Globus pallidus (tissue), 1 donor: ENCODE results near the gene ZER1.
"Not testable (repeated sequence)": the region's sequence is repeated elsewhere in the genome, so short reads cannot be mapped to it uniquely, and the experiment has no call there.

Source experiments
- DNase-seq: peaks from one replicate; pipeline ENCODE4 v3.0.0-alpha.2; 2015; ENCODE audit warnings: low spot score

The ZER1 gene

DNA sequence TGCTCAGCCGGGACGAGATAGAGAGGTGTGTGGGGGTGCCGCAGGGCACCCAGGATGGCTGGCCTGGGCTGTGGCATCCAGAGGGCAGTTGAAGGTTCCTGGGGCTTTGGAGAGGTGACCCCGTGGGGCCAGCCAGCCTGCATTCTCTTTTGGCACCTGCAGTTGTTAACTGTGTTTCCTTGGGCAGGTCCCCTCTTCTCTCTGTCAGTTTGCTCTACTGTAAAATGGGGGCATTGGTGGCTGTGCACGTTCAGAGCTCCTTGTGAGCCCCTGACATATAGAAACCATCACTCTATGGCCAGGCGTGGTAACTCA is 56.3 kb downstream of the ZER1 start:
- no peak for DNase-seq

DNA sequence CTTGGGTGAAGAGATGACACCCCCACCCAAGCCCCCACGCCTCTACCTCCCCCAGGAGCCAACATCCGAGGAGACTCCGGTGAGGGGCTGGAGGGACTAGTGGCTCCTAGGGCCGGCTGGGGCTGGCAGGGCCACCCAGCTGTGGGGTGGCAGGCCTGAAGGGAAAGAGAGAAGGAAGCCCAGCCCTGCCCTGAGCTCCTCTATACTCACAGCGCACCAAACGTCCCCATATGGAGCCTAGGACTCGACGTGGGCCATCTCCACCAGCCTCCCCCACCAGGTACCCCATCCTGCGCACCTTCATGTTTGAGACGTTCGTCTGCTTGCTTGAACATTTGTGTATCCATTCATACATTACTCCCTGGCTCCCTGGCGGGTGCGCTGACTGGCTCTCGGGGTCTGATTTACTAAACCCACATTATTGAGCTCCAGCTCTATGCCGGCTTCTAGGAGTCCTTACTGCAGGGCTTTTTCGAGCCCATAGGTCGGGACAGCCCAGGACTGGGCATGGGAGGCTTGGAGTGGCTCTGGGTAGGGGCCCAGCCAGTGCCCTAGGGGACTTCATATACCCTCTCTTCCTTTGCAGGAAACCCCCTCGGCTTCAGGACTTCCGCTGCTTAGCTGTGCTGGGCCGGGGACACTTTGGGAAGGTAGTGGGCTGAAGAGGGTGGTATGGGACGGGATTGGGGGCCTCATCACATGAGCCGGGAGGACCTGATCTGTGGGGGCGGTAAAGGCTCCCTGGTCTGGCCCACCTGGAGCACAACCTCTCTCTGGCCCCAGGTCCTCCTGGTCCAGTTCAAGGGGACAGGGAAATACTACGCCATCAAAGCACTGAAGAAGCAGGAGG is 56.9 kb downstream of the ZER1 start:
- no peak for DNase-seq

- no peak for DNase-seq
These were observed 57.7 kb downstream of the ZER1 start for GRCh38 chr9:128713941-128714573.

- no peak for DNase-seq
These were observed 58.3 kb downstream of the ZER1 start for GRCh38 chr9:128713411-128713780.

- DNase-seq, result no peak
These were observed 59.0 kb downstream of the ZER1 start for GRCh38 chr9:128712451-128713410.

- DNase-seq, result no peak
These were observed 64.3 kb downstream of the ZER1 start for GRCh38 chr9:128707446-128707845.

DNA sequence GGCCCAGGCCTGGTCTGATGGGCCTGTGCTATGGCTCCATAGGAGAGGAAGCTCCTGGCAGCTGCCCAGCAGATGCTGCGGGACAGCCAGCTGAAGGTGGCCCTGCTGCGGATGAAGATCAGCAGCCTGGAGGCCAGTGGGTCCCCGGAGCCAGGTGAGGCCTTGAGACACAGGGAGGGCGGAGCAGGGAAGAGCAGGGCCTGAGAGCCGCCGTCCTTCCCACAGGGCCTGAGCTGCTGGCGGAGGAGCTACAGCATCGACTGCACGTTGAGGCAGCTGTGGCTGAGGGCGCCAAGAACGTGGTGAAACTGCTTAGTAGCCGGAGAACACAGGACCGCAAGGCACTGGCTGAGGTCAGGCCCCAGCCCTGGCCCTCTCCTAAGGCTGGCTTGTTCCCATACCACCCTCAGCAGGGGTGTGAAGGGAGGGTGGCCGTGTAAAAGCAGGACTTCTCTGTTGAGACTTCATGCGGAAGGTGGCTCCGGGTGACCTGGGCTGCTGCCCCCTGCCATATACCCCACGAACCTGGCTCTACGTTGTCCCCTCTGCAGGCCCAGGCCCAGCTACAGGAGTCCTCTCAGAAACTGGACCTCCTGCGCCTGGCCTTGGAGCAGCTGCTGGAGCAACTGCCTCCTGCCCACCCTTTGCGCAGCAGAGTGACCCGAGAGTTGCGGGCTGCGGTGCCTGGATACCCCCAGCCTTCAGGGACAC is 64.9 kb downstream of the ZER1 start:
- no peak for DNase-seq

GRCh38 chr9:128706045-128706444 is 65.7 kb downstream of the ZER1 start:
- DNase-seq, result no peak

- no peak for DNase-seq
These were observed 66.4 kb downstream of the ZER1 start for GRCh38 chr9:128705051-128705965.

DNA sequence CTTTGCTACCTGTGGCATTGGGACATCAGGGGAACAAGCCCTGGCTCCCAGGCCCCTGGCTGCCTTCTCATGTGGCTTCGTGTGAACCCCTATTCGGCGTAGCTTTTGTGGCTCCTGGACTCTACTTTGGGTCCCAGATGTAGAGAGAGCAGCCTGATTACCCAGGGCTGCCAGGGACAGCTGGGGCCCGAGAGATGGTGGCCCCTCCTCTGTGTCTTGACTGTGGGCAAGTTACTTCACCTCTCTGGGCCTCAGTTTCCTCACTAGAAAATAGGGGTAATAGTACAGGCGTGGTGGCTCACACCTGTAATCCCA is 67.4 kb downstream of the ZER1 start:
- DNase-seq, result no peak

- DNase-seq, result no peak
These were observed 67.9 kb downstream of the ZER1 start for GRCh38 chr9:128703616-128704355.

GRCh38 chr9:128702949-128703615 is 68.6 kb downstream of the ZER1 start:
- DNase-seq, result no peak

GRCh38 chr9:128702445-128702948 is 69.2 kb downstream of the ZER1 start, which contains the start of gene PKN3:
TSS of gene PKN3 (plus strand) at chr9:128702503. CDS start at chr9:128702916, 413 bp downstream.
- peak; percentile 69 for DNase-seq

- DNase-seq, result no peak
These were observed 70.4 kb downstream of the ZER1 start for GRCh38 chr9:128701227-128701854.

- DNase-seq, result not testable (repeated sequence)
These were observed 72.5 kb downstream of the ZER1 start for GRCh38 chr9:128699096-128699795.

GRCh38 chr9:128696923-128697707 is 74.6 kb downstream of the ZER1 start:
- DNase-seq, result no peak

- no peak for DNase-seq
These were observed 77.4 kb downstream of the ZER1 start for GRCh38 chr9:128694344-128694743.
